ENCODE results near the gene ABI2. TPM values are rescaled to one million over a fixed set of nuclear protein-coding genes. Genes with fewer than 3 reads are reported as not detected.

The ABI2 gene
- total and polyA plus RNA-seq, 2 of the 4 experiments (the other 2 are of a cell fraction): 35.7 to 54.0 TPM

DNA sequence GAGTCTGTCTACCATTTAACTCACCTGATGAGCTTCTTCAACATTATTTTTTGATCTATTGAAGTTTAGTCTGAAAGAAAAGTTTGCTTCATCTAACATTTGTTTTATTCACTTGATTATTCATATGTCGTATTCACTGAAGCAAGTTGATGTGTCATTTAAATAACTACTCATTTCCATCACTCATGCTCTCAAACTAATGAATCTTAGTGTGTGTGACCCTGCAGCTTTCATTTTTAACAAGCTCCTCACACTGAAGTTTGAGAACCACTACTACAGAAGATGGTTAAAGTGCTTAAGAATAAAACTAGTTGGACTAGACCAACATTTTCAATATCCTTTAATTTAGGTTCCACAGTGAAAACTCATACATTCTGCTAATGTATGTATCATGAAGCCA is 1.8 kb upstream of the ABI2 start:
- Histone ChIP-seq H3K4me1 (ENCODE audit: control insufficient read depth, insufficient read depth, low read length) (peaks cover 1% of the 10 kb centered on the region; the same call in 1 of the 2 replicates), H2AK9ac (replicated peaks; ENCODE audit: low read depth, low read length, poor library complexity) (no peak overlapping the region), H3K56ac (ENCODE audit: extremely low read depth, insufficient read depth, low read length) (no peak overlapping the region), H2AK5ac (ENCODE audit: low read depth, low read length) (no peak overlapping the region), H3K23ac (ENCODE audit: low read depth, low read length) (no peak overlapping the region), H3K4me2 (ENCODE audit: low read depth, low read length) (no peak overlapping the region), H4K8ac (ENCODE audit: low read depth in 2 of 2, low read length in 2 of 2) (no peak overlapping the region), H3K36me3 (ENCODE audit: control insufficient read depth, insufficient read depth, low read length) (no peaks in the 10 kb centered on the region), H4K91ac (ENCODE audit: insufficient read depth, low read depth, low read length) (no peak overlapping the region), H4K5ac (ENCODE audit: low read depth, low read length) (no peak overlapping the region), H2BK5ac (ENCODE audit: low read depth, low read length, poor library complexity, severe bottlenecking) (no peak overlapping the region), H3K14ac (replicated peaks; ENCODE audit: low read depth, low read length) (no peak overlapping the region), H3K27me3 (ENCODE audit: control insufficient read depth, insufficient read depth, low read length) (no peaks in the 10 kb centered on the region), H3K27ac (ENCODE audit: insufficient read depth, low read length) (no peak overlapping the region), H3K4me3 (ENCODE audit: insufficient read depth, low read depth, low read length) (no peak overlapping the region), H2BK15ac (ENCODE audit: low read depth, low read length) (no peak overlapping the region), H3K9me1 (ENCODE audit: insufficient read depth, low read length) (no peaks in the 10 kb centered on the region), H4K20me1 (ENCODE audit: insufficient read depth, low read length) (peaks cover 9% of the 10 kb centered on the region; the same call in 1 of the 2 replicates), H2AFZ (replicated peaks; ENCODE audit: low read length, poor library complexity) (no peak overlapping the region), H3K9me3 (ENCODE audit: control insufficient read depth, insufficient read depth, low read length) (no peaks in the 10 kb centered on the region), H3K9ac (ENCODE audit: low read depth, low read length) (no peak overlapping the region), H2BK20ac (ENCODE audit: low read depth, low read length) (no peak overlapping the region), H3K79me1 (ENCODE audit: low read depth in 1 of 2, low read length in 2 of 2) (peaks cover 3 to 23% of the 10 kb centered on the region in 2 experiments; a peak in 3 of 4 replicates), H3K4ac (ENCODE audit: low read depth, low read length) (no peak overlapping the region), H2BK120ac (ENCODE audit: low read depth, low read length) (no peak overlapping the region), H3K18ac (ENCODE audit: low read depth, low read length) (no peak overlapping the region)
- TF ChIP-seq MAZ (IDR thresholded peaks at IDR 0.05; ENCODE audit: borderline replicate concordance, low read depth, low read length) (no peak), BHLHE40 (IDR thresholded peaks at IDR 0.05; ENCODE audit: low read depth, low read length) (no peak), MXI1 (IDR thresholded peaks at IDR 0.05; ENCODE audit: borderline replicate concordance, low read depth, low read length) (no peak), SMC3 (IDR thresholded peaks at IDR 0.05; ENCODE audit: low read depth, low read length) (no peak), RAD21 (IDR thresholded peaks at IDR 0.05; ENCODE audit: low read length) (no peak), MAFK (IDR thresholded peaks at IDR 0.05; ENCODE audit: low read depth, low read length) (no peak), CHD1 (IDR thresholded peaks at IDR 0.05; ENCODE audit: low read depth, low read length) (no peak), FOS (IDR thresholded peaks at IDR 0.05; ENCODE audit: low read depth, low read length) (no peak), RCOR1 (IDR thresholded peaks at IDR 0.05; ENCODE audit: insufficient replicate concordance, low read length) (no peak)
- TF ChIP-seq, protein P1, sequence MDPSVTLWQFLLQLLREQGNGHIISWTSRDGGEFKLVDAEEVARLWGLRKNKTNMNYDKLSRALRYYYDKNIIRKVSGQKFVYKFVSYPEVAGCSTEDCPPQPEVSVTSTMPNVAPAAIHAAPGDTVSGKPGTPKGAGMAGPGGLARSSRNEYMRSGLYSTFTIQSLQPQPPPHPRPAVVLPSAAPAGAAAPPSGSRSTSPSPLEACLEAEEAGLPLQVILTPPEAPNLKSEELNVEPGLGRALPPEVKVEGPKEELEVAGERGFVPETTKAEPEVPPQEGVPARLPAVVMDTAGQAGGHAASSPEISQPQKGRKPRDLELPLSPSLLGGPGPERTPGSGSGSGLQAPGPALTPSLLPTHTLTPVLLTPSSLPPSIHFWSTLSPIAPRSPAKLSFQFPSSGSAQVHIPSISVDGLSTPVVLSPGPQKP (IDR thresholded peaks at IDR 0.05; ENCODE audit: borderline replicate concordance, low read depth, low read length): no peak
- TF ChIP-seq, protein P2, sequence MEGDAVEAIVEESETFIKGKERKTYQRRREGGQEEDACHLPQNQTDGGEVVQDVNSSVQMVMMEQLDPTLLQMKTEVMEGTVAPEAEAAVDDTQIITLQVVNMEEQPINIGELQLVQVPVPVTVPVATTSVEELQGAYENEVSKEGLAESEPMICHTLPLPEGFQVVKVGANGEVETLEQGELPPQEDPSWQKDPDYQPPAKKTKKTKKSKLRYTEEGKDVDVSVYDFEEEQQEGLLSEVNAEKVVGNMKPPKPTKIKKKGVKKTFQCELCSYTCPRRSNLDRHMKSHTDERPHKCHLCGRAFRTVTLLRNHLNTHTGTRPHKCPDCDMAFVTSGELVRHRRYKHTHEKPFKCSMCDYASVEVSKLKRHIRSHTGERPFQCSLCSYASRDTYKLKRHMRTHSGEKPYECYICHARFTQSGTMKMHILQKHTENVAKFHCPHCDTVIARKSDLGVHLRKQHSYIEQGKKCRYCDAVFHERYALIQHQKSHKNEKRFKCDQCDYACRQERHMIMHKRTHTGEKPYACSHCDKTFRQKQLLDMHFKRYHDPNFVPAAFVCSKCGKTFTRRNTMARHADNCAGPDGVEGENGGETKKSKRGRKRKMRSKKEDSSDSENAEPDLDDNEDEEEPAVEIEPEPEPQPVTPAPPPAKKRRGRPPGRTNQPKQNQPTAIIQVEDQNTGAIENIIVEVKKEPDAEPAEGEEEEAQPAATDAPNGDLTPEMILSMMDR (conservative IDR thresholded peaks at IDR 0.05; ENCODE audit: low read depth, low read length): no peak
- intact Hi-C loops (cut with micrococcal nuclease) (loop anchor here (5.0 to 10.0 kb wide), 2 partner anchors 126 to 488 kb away; no protein-coding TSS in a partner anchor), dilution Hi-C loops (cut with HindIII; ENCODE audit: low sequenced_read_pairs, unreplicated experiment) (no loop called here), in situ Hi-C loops (cut with MboI; ENCODE audit: low sequenced_read_pairs) (no loop called here)
- POLR2A ChIA-PET (ENCODE audit: unreplicated experiment): no interaction called here
- DNase-seq: no peak
- no peak for ATAC-seq (ENCODE audit: low read depth)
- WGBS, 2 experiments (ENCODE audit: extremely low coverage in 2 of 2, insufficient read length in 1 of 2): no CpG with 5 or more reads among the region's 1 CpG
- CTCF ChIA-PET: interaction anchor here (0.5 kb wide), 1 partner anchor 325 kb away, joined by 3 read pairs; no protein-coding TSS in a partner anchor
- BruUV-seq (replicated peaks): no TSS peak
